Loucy (cell line): ENCODE data around the gene MYO10.

ENCODE experiments used
- CTCF ChIP-seq: fragments of 200-600 bp; sonication (generic); conservative IDR thresholded peaks from 2 replicates; pipeline ENCODE4 v1.5.1; 2014; ENCODE audit warnings: mild to moderate bottlenecking, antibody characterized with exemption, low read length
- EZH2phosphoT487 ChIP-seq: fragments of 200-600 bp; IDR thresholded peaks from 2 replicates; pipeline ENCODE4 v1.6.1; 2018; ENCODE audit warnings: antibody characterized with exemption, mild to moderate bottlenecking, moderate library complexity, borderline replicate concordance

GRCh38 chr5:16707168-16707868 is 228.8 kb downstream of the MYO10 start:
- TF ChIP-seq CTCF (no peak), EZH2phosphoT487 (no peak)
